B cell (primary cell): ENCODE data around the gene KATNAL1.

Experiments used
- CTCF ChIP-seq: fragments of 200-600 bp; IDR thresholded peaks from one replicate; pipeline ENCODE4 v1.8.0; 2022; ENCODE audit warnings: antibody characterized with exemption, mild to moderate bottlenecking
- EZH2 ChIP-seq: IDR thresholded peaks from 2 replicates; pipeline ENCODE4 v1.6.1; 2012; ENCODE audit warnings: borderline replicate concordance, low read depth, mild to moderate bottlenecking, moderate library complexity, low read length; ENCODE audit not compliant: insufficient read depth, poor library complexity, severe bottlenecking

- no peak for TF ChIP-seq CTCF
- TF ChIP-seq EZH2, result no peak
Observed at GRCh38 chr13:30196025-30196424, 111.3 kb downstream of the KATNAL1 start.
